HL-60 (cell line): ENCODE results near the gene TMEM151A.

Experiments
- CTCF ChIP-seq: IDR thresholded peaks from one replicate; pipeline ENCODE4 v1.5.1; 2011; ENCODE audit warnings: low read length, control low read depth, inconsistent platforms; ENCODE audit not compliant: insufficient read depth
- GABPA ChIP-seq: IDR thresholded peaks from 2 replicates; pipeline ENCODE4 v1.6.1; 2012; ENCODE audit warnings: low read depth
- POLR2AphosphoS5 ChIP-seq: IDR thresholded peaks from 2 replicates; pipeline ENCODE4 v1.6.1; 2012; ENCODE audit warnings: low read depth
- REST ChIP-seq: IDR thresholded peaks from 2 replicates; pipeline ENCODE4 v1.6.1; 2012; ENCODE audit warnings: low read depth; ENCODE audit not compliant: insufficient replicate concordance
- SPI1 ChIP-seq: IDR thresholded peaks from 2 replicates; pipeline ENCODE4 v1.6.1; 2012; ENCODE audit warnings: low read depth, mild to moderate bottlenecking, borderline replicate concordance

DNA sequence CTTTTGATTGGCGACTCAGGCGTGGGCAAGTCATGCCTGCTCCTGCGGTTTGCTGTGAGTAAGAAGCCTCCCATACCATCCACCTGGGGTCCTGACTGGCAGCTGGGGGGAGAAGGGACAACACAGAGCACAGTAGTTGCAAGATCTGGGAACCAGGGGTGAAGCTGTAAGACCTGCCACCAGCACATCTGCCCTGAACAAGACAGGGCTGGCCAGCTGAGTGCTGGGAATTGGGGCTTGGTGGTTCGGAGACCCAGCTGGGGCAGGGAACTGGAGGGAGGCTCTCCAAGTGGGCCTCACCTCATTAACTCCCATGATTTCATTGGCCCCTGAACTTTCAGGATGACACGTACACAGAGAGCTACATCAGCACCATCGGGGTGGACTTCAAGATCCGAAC, 19.9 kb upstream of the TMEM151A start:
- TF ChIP-seq CTCF (no peak), POLR2AphosphoS5 (no peak), REST (no peak), GABPA (no peak), SPI1 (no peak)
